BJ (cell line): ENCODE measurements around the gene POLR1D. TPM values are rescaled to one million over a fixed set of nuclear protein-coding genes. Genes with fewer than 3 reads are reported as not detected.

Source experiments
- CTCF ChIA-PET: fragments of 350-600 bp; formaldehyde crosslinking; extraction: SDS; loops from one replicate; lab custom pipeline; 2021; ENCODE audit warnings: antibody characterized with exemption, inconsistent platforms; lab: Yijun Ruan, JAX
- POLR2A ChIA-PET: fragments of 300-600 bp; sonication (Branson Sonifier 250); formaldehyde crosslinking; extraction: SDS; loops from one replicate; lab custom pipeline; 2021; ENCODE audit warnings: antibody characterized with exemption; lab: Charles Lee
- DNase-seq: peaks from one replicate; pipeline ENCODE4 v3.0.0-alpha.2; 2011; ENCODE audit warnings: low read depth
- H3K27me3 ChIP-seq: 2 replicates; pipeline ENCODE4 v1.6.0; 2011; ENCODE audit warnings: low read length; ENCODE audit not compliant: control insufficient read depth, insufficient read depth
- H3K36me3 ChIP-seq: 2 replicates; pipeline ENCODE4 v1.5.1; 2011; ENCODE audit warnings: low read length; ENCODE audit not compliant: control insufficient read depth, insufficient read depth
- H3K4me3 ChIP-seq: 2 replicates; pipeline ENCODE4 v1.5.1; 2011; ENCODE audit warnings: low read depth, mild to moderate bottlenecking, control low read depth, low read length
- CTCF ChIP-seq: IDR thresholded peaks from 2 replicates; pipeline ENCODE4 v1.5.1; 2011; ENCODE audit warnings: low read depth, mild to moderate bottlenecking, control low read depth, inconsistent platforms, low read length, moderate library complexity; ENCODE audit not compliant: insufficient read depth
- polyA plus RNA-seq: library from polyadenylated mRNA; depleted of rRNA; stranded (reverse); fragments of >200 nt; gene quantifications from 2 replicates; pipeline ENCODE4 v1.2.3, GENCODE V29; 2011

POLR1D gene
- polyA plus RNA-seq, 1 experiment: 79.4 TPM

DNA sequence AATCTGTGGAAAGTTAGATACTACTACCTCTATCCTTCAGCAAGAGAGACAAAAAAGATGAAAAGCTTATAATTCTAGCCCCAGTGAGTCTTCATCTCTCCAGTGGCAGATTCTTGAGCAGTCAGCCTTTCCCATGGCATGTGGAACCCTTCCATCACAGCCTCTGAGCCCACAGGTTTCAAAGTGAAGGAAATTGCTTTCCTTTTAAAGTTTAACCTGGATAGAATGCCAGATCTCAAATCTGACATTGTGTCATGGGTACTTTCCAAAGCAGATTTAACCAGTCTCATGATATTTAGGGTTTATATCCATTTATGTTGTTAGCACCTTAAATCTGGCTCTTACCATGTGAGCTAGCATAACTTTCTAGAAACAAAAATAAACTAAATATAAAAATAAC, 39.3 kb downstream of the POLR1D start:
- ChIA-PET POLR2A (no interaction called here), CTCF (interaction anchor here (1.2 to 2.0 kb wide), 3 partner anchors 17 to 128 kb away, joined by 3 to 4 read pairs (median 3); partner anchors contain the start of gene LNX2)
- Histone ChIP-seq H3K36me3 (peaks cover 2% of the 10 kb centered on the region; the same call in 1 of the 2 replicates), H3K27me3 (no peaks in the 10 kb centered on the region), H3K4me3 (no peak overlapping the region)
- no peak for TF ChIP-seq CTCF
- DNase-seq: no peak

DNA sequence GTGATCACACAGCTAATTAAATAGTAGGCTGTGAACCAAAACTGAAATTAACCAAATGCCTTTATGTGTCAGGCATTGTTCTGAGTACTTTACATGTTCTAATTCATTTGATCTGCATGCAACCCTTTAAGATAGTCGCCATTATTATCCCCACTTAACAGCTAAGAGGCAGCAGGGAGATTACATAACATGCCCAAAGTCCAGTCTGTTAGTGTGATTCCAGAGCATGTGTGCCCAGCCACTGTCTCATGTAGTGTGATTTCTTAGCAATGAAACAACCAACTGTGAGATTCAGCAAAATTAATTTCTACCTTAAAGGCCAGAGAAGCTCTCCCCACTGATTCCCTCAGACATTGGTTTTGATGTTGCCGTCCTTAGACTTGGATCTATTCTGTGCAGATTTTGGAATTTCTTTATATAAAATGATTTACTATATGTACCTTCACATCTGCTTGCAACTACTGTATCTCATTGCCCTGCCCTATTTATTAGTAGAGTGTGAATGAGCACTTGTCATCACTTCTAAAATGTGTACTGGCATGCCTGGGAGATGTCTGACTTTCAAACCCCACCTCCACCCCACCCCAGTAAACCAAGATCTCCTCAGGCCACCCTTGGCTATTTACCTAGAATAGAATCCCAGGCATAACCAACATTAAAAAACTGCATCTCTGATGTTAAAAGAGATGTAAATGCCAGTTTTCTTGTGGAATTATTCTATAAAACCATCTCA, 41.2 kb downstream of the POLR1D start:
- ChIA-PET POLR2A (no interaction called here), CTCF (interaction anchor here (2.0 kb wide), 1 partner anchor 130 kb away, joined by 4 read pairs; no protein-coding TSS in a partner anchor)
- H3K36me3 ChIP-seq: peaks cover 3% of the 10 kb centered on the region
- no peak overlapping the region for H3K4me3 ChIP-seq
- H3K27me3 ChIP-seq: no peaks in the 10 kb centered on the region
- no peak for DNase-seq
- TF ChIP-seq CTCF: no peak

DNA sequence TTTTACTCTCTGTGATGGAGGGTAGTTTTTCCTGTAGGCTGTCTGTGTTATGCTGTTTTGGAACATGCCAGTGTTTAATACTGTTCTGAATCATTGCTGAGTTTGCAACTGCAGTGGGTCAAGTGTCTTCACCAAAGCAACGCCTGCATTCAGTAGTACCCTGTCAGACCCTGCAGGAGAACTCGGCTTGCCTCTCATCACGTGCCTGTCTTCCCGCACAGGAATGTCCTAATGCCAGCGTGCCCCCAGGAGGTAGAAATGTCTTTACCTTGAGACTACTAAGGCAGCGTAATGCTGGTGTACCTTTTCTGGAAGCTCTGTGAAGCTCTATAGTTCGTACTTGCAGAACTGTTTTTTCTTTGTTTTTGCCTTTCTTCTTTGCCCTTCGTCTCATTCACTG, 42.3 kb downstream of the POLR1D start:
- no peak for DNase-seq
- CTCF ChIA-PET: no interaction called here
- peaks cover 3% of the 10 kb centered on the region for H3K36me3 ChIP-seq
- POLR2A ChIA-PET: no interaction called here
- no peak overlapping the region for H3K4me3 ChIP-seq
- no peak for TF ChIP-seq CTCF
- H3K27me3 ChIP-seq: no peaks in the 10 kb centered on the region

DNA sequence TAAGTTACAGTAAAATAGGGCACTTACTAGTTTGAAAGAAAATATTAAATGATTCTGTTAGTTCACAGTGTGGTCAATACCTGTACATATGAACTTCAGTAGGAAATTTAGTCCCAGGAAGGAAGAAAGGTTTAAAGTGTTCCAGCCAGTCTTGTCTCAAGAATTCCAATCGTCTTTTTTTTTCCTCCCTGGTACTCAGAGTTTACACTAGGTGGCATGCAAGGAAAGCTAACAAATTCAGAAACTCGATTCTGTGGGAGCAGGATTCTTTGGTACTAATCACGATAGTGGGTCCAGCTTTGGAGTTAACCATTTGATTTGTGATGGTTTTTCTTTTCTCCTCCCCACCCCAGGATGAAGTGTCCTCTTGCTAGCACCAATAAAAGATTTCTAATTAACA, 43.6 kb downstream of the POLR1D start:
- DNase-seq: no peak
- no peaks in the 10 kb centered on the region for H3K27me3 ChIP-seq
- peaks cover 3% of the 10 kb centered on the region for H3K36me3 ChIP-seq
- ChIA-PET POLR2A (no interaction called here), CTCF (interaction anchor here (1.0 to 1.1 kb wide), 2 partner anchors 23 to 299 kb away, joined by 3 read pairs; no protein-coding TSS in a partner anchor)
- H3K4me3 ChIP-seq: no peak overlapping the region
- peak; percentile 31; the same call in 1 of the 2 replicates for TF ChIP-seq CTCF

- TF ChIP-seq CTCF: no peak
- no peak overlapping the region for H3K4me3 ChIP-seq
- ChIA-PET CTCF (interaction anchor here (1.0 to 1.2 kb wide), 3 partner anchors 23 to 300 kb away, joined by 3 read pairs; no protein-coding TSS in a partner anchor), POLR2A (no interaction called here)
- peaks cover 1% of the 10 kb centered on the region for H3K36me3 ChIP-seq
- H3K27me3 ChIP-seq: no peaks in the 10 kb centered on the region
- no peak for DNase-seq
Measured at GRCh38 chr13:27665761-27666160, 44.1 kb downstream of the POLR1D start.
